GM18868 (cell line): ENCODE results near the gene SNAP29.
"Not testable (repeated sequence)": the region's sequence is repeated elsewhere in the genome, so short reads cannot be mapped to it uniquely, and the experiment has no call there.

Experiments used
- ATAC-seq: cut with Tn5 transposase; IDR thresholded peaks from one replicate; pipeline ENCODE4 v1.9.1; 2021; ENCODE audit warnings: mild to moderate bottlenecking, moderate library complexity; ENCODE audit not compliant: unreplicated experiment

SNAP29 gene

GRCh38 chr22:20927940-20928572 is 69.2 kb downstream of the SNAP29 start:
- no peak for ATAC-seq

GRCh38 chr22:20928573-20928967 is 69.8 kb downstream of the SNAP29 start:
- ATAC-seq = no peak

- ATAC-seq = no peak
Measured at GRCh38 chr22:20930004-20930403, 71.2 kb downstream of the SNAP29 start.

- ATAC-seq = not testable (repeated sequence)
Measured at GRCh38 chr22:20930435-20930834, 71.6 kb downstream of the SNAP29 start.

GRCh38 chr22:20931126-20931654 is 72.4 kb downstream of the SNAP29 start:
- no peak for ATAC-seq

- ATAC-seq = no peak
Measured at GRCh38 chr22:20933910-20934309, 75.1 kb downstream of the SNAP29 start.

GRCh38 chr22:20935049-20935448 is 76.2 kb downstream of the SNAP29 start:
- not testable (repeated sequence) for ATAC-seq

GRCh38 chr22:20935780-20936539 is 77.2 kb downstream of the SNAP29 start:
- ATAC-seq = not testable (repeated sequence)

GRCh38 chr22:20937031-20937793 is 78.4 kb downstream of the SNAP29 start:
- no peak for ATAC-seq

- ATAC-seq = no peak
Measured at GRCh38 chr22:20937794-20938671, 79.2 kb downstream of the SNAP29 start.

- ATAC-seq = not testable (repeated sequence)
Measured at GRCh38 chr22:20939457-20940185, 80.8 kb downstream of the SNAP29 start.

- no peak for ATAC-seq
Measured at GRCh38 chr22:20940186-20940651, 81.4 kb downstream of the SNAP29 start.
